RPMI7951 (cell line): ENCODE measurements around the gene TPMT. TPM values are rescaled to one million over a fixed set of nuclear protein-coding genes. Genes with fewer than 3 reads are reported as not detected.
A peak's percentile ranks its signal among the peaks of the same experiment; 100 is the strongest.
"Not testable (repeated sequence)": the region's sequence is repeated elsewhere in the genome, so short reads cannot be mapped to it uniquely, and the experiment has no call there.

Source experiments
- DNase-seq: peaks from one replicate; pipeline ENCODE4 v3.0.0-alpha.2; 2012; ENCODE audit warnings: low read depth
- total RNA-seq: library from RNA; depleted of rRNA; stranded (reverse); fragments of >200 nt; shearing (Covaris generic); gene quantifications from 2 replicates; pipeline ENCODE4 v1.2.3, GENCODE V29; 2014

TPMT gene
- total RNA-seq, 1 experiment from 2014 or later: 26.8 TPM

- peak; percentile 46 for DNase-seq
Measured at GRCh38 chr6:18155864-18156421, 1.1 kb upstream of the TPMT start.

GRCh38 chr6:18155150-18155863, 430 bp upstream of the TPMT start, which contains the start of gene KDM1B:
Gene KDM1B, plus strand, starts transcription at chr6:18155422. Its CDS starts 4,474 bp downstream, at chr6:18159896.
- peak; percentile 97 for DNase-seq

GRCh38 chr6:18153311-18153703, 1.6 kb downstream of the TPMT start:
- DNase-seq: no peak

- DNase-seq: no peak
Measured at GRCh38 chr6:18151801-18152200, 3.1 kb downstream of the TPMT start.

- not testable (repeated sequence) for DNase-seq
Measured at GRCh38 chr6:18151391-18151790, 3.5 kb downstream of the TPMT start.

- peak; percentile 49 for DNase-seq
Measured at GRCh38 chr6:18148304-18149025, 6.4 kb downstream of the TPMT start.

GRCh38 chr6:18147616-18148015, 7.3 kb downstream of the TPMT start:
- DNase-seq: no peak

- no peak for DNase-seq
Measured at GRCh38 chr6:18147160-18147559, 7.7 kb downstream of the TPMT start.

- DNase-seq: no peak
Measured at GRCh38 chr6:18142591-18142861, 12.4 kb downstream of the TPMT start.

- DNase-seq: no peak
Measured at GRCh38 chr6:18141805-18142590, 12.9 kb downstream of the TPMT start.

- no peak for DNase-seq
Measured at GRCh38 chr6:18139935-18140621, 14.8 kb downstream of the TPMT start.

- DNase-seq: no peak
Measured at GRCh38 chr6:18138906-18139305, 16.0 kb downstream of the TPMT start.

GRCh38 chr6:18136260-18136659, 18.6 kb downstream of the TPMT start:
- DNase-seq: no peak

- no peak for DNase-seq
Measured at GRCh38 chr6:18135171-18135570, 19.7 kb downstream of the TPMT start.

- no peak for DNase-seq
Measured at GRCh38 chr6:18132346-18132745, 22.5 kb downstream of the TPMT start.

GRCh38 chr6:18126121-18126520, 28.8 kb downstream of the TPMT start:
- peak; percentile 82 for DNase-seq

GRCh38 chr6:18122128-18123093, 32.5 kb downstream of the TPMT start, which contains the start of gene NHLRC1:
Gene NHLRC1, minus strand, starts transcription at chr6:18122677. Its CDS starts 71 bp downstream, at chr6:18122606.
- DNase-seq: peak; percentile 87

- DNase-seq: no peak
Measured at GRCh38 chr6:18121580-18122127, 33.2 kb downstream of the TPMT start.

GRCh38 chr6:18119236-18119635, 35.6 kb downstream of the TPMT start:
- no peak for DNase-seq

GRCh38 chr6:18118330-18118729, 36.5 kb downstream of the TPMT start:
- no peak for DNase-seq
